Measurements from ENCODE around the gene REV1. TPM values are rescaled to one million over a fixed set of nuclear protein-coding genes. Genes with fewer than 3 reads are reported as not detected.

The REV1 gene
- total RNA-seq, 2 donors from 2014 or later: 43.9 to 44.6 TPM

GRCh38 chr2:99490623-99491461 lies 1.0 kb upstream of the REV1 start:
- DNase-seq: no peak
- Mint-ChIP-seq H3K4me3 (peak overlapping the region; percentile 99), H3K27me3 (ENCODE audit: insufficient read depth) (no peaks in the 10 kb centered on the region), H3K36me3 (ENCODE audit: low read depth) (no peaks in the 10 kb centered on the region), H3K9me3 (no peaks in the 10 kb centered on the region), H3K4me1 (peaks cover 23% of the 10 kb centered on the region), H3K27ac (peak overlapping the region; percentile 84)
- H3K4me3 ChIP-seq (ENCODE audit: low read length): peak overlapping the region; percentile 81
- H3K4me1 ChIP-seq (ENCODE audit: control insufficient read depth, insufficient read depth, low read length): no peaks in the 10 kb centered on the region
- H3K9me3 ChIP-seq (ENCODE audit: control insufficient read depth, low read length): no peaks in the 10 kb centered on the region
- peak overlapping the region; percentile 79 for H3K27ac ChIP-seq (ENCODE audit: low read depth, low read length)
- H3K9ac ChIP-seq (ENCODE audit: extremely low read depth, low read length, poor library complexity, severe bottlenecking): no peak overlapping the region
- TF ChIP-seq CTCF (conservative IDR thresholded peaks at IDR 0.05): no peak
- H3K36me3 ChIP-seq (ENCODE audit: control insufficient read depth, insufficient read depth, low read length): no peaks in the 10 kb centered on the region
- 48 to 54% methylated on average over 18 to 29 of the region's 31 CpGs for WGBS, 2 experiments (ENCODE audit: insufficient coverage in 1 of 2, insufficient read length in 1 of 2)
- no peaks in the 10 kb centered on the region for H3K27me3 ChIP-seq (ENCODE audit: control insufficient read depth, insufficient read depth, low read length, poor library complexity, severe bottlenecking)

GRCh38 chr2:99489063-99489760 lies 605 bp downstream of the REV1 start:
- H3K9me3 ChIP-seq (ENCODE audit: control insufficient read depth, low read length): no peaks in the 10 kb centered on the region
- peak overlapping the region; percentile 94 for H3K4me3 ChIP-seq (ENCODE audit: low read length)
- Mint-ChIP-seq H3K27ac (peak overlapping the region; percentile 99), H3K9me3 (no peaks in the 10 kb centered on the region), H3K4me3 (peak overlapping the region; percentile 99), H3K4me1 (peaks cover 23% of the 10 kb centered on the region), H3K27me3 (ENCODE audit: insufficient read depth) (no peaks in the 10 kb centered on the region), H3K36me3 (ENCODE audit: low read depth) (no peaks in the 10 kb centered on the region)
- H3K27ac ChIP-seq (ENCODE audit: low read depth, low read length): peak overlapping the region; percentile 84
- no peaks in the 10 kb centered on the region for H3K4me1 ChIP-seq (ENCODE audit: control insufficient read depth, insufficient read depth, low read length)
- 0 to 1% methylated on average over 33 to 95 of the region's 95 CpGs for WGBS, 2 experiments (ENCODE audit: insufficient coverage in 1 of 2, insufficient read length in 1 of 2)
- DNase-seq: peak; percentile 81
- TF ChIP-seq CTCF (conservative IDR thresholded peaks at IDR 0.05): no peak
- H3K36me3 ChIP-seq (ENCODE audit: control insufficient read depth, insufficient read depth, low read length): no peaks in the 10 kb centered on the region
- no peaks in the 10 kb centered on the region for H3K27me3 ChIP-seq (ENCODE audit: control insufficient read depth, insufficient read depth, low read length, poor library complexity, severe bottlenecking)
- H3K9ac ChIP-seq (ENCODE audit: extremely low read depth, low read length, poor library complexity, severe bottlenecking): peak overlapping the region; percentile 58

- no peaks in the 10 kb centered on the region for H3K9me3 Mint-ChIP-seq
- TF ChIP-seq CTCF (conservative IDR thresholded peaks at IDR 0.05): no peak
- DNase-seq: no peak
- H3K4me3 Mint-ChIP-seq: peak overlapping the region; percentile 99
- H3K27me3 ChIP-seq (ENCODE audit: control insufficient read depth, insufficient read depth, low read length, poor library complexity, severe bottlenecking): no peaks in the 10 kb centered on the region
- no peaks in the 10 kb centered on the region for H3K4me1 ChIP-seq (ENCODE audit: control insufficient read depth, insufficient read depth, low read length)
- H3K36me3 ChIP-seq (ENCODE audit: control insufficient read depth, insufficient read depth, low read length): no peaks in the 10 kb centered on the region
- 20 to 48% methylated on average over 2 to 8 of the region's 8 CpGs for WGBS, 2 experiments (ENCODE audit: insufficient coverage in 1 of 2, insufficient read length in 1 of 2)
- peaks cover 27% of the 10 kb centered on the region for H3K4me1 Mint-ChIP-seq
- H3K27ac Mint-ChIP-seq: peak overlapping the region; percentile 99
- H3K9ac ChIP-seq (ENCODE audit: extremely low read depth, low read length, poor library complexity, severe bottlenecking): peak overlapping the region; percentile 58
- H3K4me3 ChIP-seq (ENCODE audit: low read length): peak overlapping the region; percentile 94
- H3K36me3 Mint-ChIP-seq (ENCODE audit: low read depth): no peaks in the 10 kb centered on the region
- no peak overlapping the region for H3K27ac ChIP-seq (ENCODE audit: low read depth, low read length)
- H3K9me3 ChIP-seq (ENCODE audit: control insufficient read depth, low read length): no peaks in the 10 kb centered on the region
- no peaks in the 10 kb centered on the region for H3K27me3 Mint-ChIP-seq (ENCODE audit: insufficient read depth)
Measured at GRCh38 chr2:99488539-99489062, 1.2 kb downstream of the REV1 start.

Data from endodermal cell (in vitro differentiated cells).